Subcutaneous abdominal adipose tissue (tissue), 5 donors: Measurements from ENCODE around the gene BABAM2.

Experiments
- H3K27ac ChIP-seq: one replicate; pipeline ENCODE4 v1.7.0; 2013; ENCODE audit warnings: low read depth, mild to moderate bottlenecking, inconsistent platforms, low read length, moderate library complexity
- H3K27me3 ChIP-seq, 5 donors: one replicate each; pipeline ENCODE4 v1.7.0; 2013; ENCODE audit warnings: low read length in 5 of 5, inconsistent platforms in 1 of 5; ENCODE audit not compliant: control insufficient read depth in 5 of 5, insufficient read depth in 4 of 5
- H3K36me3 ChIP-seq, 5 donors: one replicate each; pipeline ENCODE4 v1.7.0; 2013; ENCODE audit warnings: low read length in 5 of 5; ENCODE audit not compliant: control insufficient read depth in 5 of 5, insufficient read depth in 5 of 5
- H3K4me1 ChIP-seq, 5 donors: one replicate each; pipeline ENCODE4 v1.7.0; 2013; ENCODE audit warnings: low read length in 5 of 5, mild to moderate bottlenecking in 3 of 5, moderate library complexity in 1 of 5; ENCODE audit not compliant: control insufficient read depth in 5 of 5, insufficient read depth in 5 of 5
- H3K4me3 ChIP-seq, 5 donors: one replicate each; pipeline ENCODE4 v1.7.0; 2013; ENCODE audit warnings: low read length in 5 of 5, low read depth in 1 of 5
- H3K9ac ChIP-seq, 5 donors: one replicate each; pipeline ENCODE4 v1.7.0; 2013; ENCODE audit warnings: low read length in 5 of 5, mild to moderate bottlenecking in 4 of 5, moderate library complexity in 3 of 5
- H3K9me3 ChIP-seq, 5 donors: one replicate each; pipeline ENCODE4 v1.7.0; 2013; ENCODE audit warnings: low read length in 5 of 5; ENCODE audit not compliant: control insufficient read depth in 5 of 5
- donor health status: healthy.
- donor health status: healthy.
- donor health status: healthy.
- donor health status: healthy.
- donor health status: healthy.

The BABAM2 gene

GRCh38 chr2:28268386-28268785 lies 377.9 kb downstream of the BABAM2 start:
- H3K27me3 ChIP-seq = no peaks in the 10 kb centered on the region
- H3K4me3 ChIP-seq = no peak overlapping the region
- H3K36me3 ChIP-seq = peaks cover 0 to 7% (median under 1%) of the 10 kb centered on the region in 5 donors
- H3K9ac ChIP-seq = no peak overlapping the region
- no peaks in the 10 kb centered on the region for H3K9me3 ChIP-seq
- H3K4me1 ChIP-seq = peaks cover 0 to 6% (median 0%) of the 10 kb centered on the region in 5 donors
- no peak overlapping the region for H3K27ac ChIP-seq

- Histone ChIP-seq H3K9me3 (no peaks in the 10 kb centered on the region), H3K4me3 (no peak overlapping the region), H3K4me1 (peaks cover 0 to 6% (median 0%) of the 10 kb centered on the region in 5 donors), H3K27me3 (no peaks in the 10 kb centered on the region), H3K9ac (no peak overlapping the region), H3K27ac (no peak overlapping the region), H3K36me3 (peaks cover 0 to 7% (median 0%) of the 10 kb centered on the region in 5 donors)
These were observed 378.7 kb downstream of the BABAM2 start for GRCh38 chr2:28269019-28269784.

- Histone ChIP-seq H3K36me3 (peaks cover 0 to 4% (median 0%) of the 10 kb centered on the region in 5 donors), H3K9me3 (no peaks in the 10 kb centered on the region), H3K9ac (no peak overlapping the region), H3K27ac (no peak overlapping the region), H3K4me1 (peaks cover 7 to 18% (median 13%) of the 10 kb centered on the region in 5 donors), H3K27me3 (no peaks in the 10 kb centered on the region), H3K4me3 (no peak overlapping the region)
These were observed 380.1 kb downstream of the BABAM2 start for GRCh38 chr2:28270456-28271152.

- H3K27me3 ChIP-seq = no peaks in the 10 kb centered on the region
- no peaks in the 10 kb centered on the region for H3K9me3 ChIP-seq
- no peak overlapping the region for H3K4me3 ChIP-seq
- peaks cover 0 to 4% (median 0%) of the 10 kb centered on the region in 5 donors for H3K36me3 ChIP-seq
- H3K9ac ChIP-seq = no peak overlapping the region
- no peak overlapping the region for H3K27ac ChIP-seq
- peaks cover 7 to 26% (median 13%) of the 10 kb centered on the region in 5 donors for H3K4me1 ChIP-seq
These were observed 380.8 kb downstream of the BABAM2 start for GRCh38 chr2:28271231-28271918.

GRCh38 chr2:28271919-28272250 lies 381.4 kb downstream of the BABAM2 start:
- Histone ChIP-seq H3K9me3 (no peaks in the 10 kb centered on the region), H3K27me3 (no peaks in the 10 kb centered on the region), H3K27ac (no peak overlapping the region), H3K9ac (no peak overlapping the region), H3K36me3 (peaks cover 0 to 4% (median 0%) of the 10 kb centered on the region in 5 donors), H3K4me3 (no peak overlapping the region), H3K4me1 (peaks cover 7 to 26% (median 13%) of the 10 kb centered on the region in 5 donors)

- no peak overlapping the region for H3K9ac ChIP-seq
- H3K27ac ChIP-seq = no peak overlapping the region
- no peaks in the 10 kb centered on the region for H3K9me3 ChIP-seq
- peaks cover 7 to 26% (median 13%) of the 10 kb centered on the region in 5 donors for H3K4me1 ChIP-seq
- peaks cover 0 to 4% (median 0%) of the 10 kb centered on the region in 5 donors for H3K36me3 ChIP-seq
- H3K4me3 ChIP-seq = no peak overlapping the region
- H3K27me3 ChIP-seq = no peaks in the 10 kb centered on the region
These were observed 383.2 kb downstream of the BABAM2 start for GRCh38 chr2:28273751-28274150.

- H3K9ac ChIP-seq = no peak overlapping the region
These were observed 384.6 kb downstream of the BABAM2 start for GRCh38 chr2:28274911-28275685.

GRCh38 chr2:28276076-28276618 lies 385.6 kb downstream of the BABAM2 start:
- Histone ChIP-seq H3K27ac (peak overlapping the region; percentile 64), H3K9ac (no peak overlapping the region), H3K9me3 (no peaks in the 10 kb centered on the region), H3K4me3 (no peak overlapping the region), H3K36me3 (no peaks in the 10 kb centered on the region), H3K4me1 (peaks cover 7 to 25% (median 13%) of the 10 kb centered on the region in 5 donors), H3K27me3 (no peaks in the 10 kb centered on the region)

More at GRCh38 chr2:28274911-28275685, 384.6 kb downstream of the BABAM2 start:
- Histone ChIP-seq H3K4me3 (no peak overlapping the region), H3K9me3 (no peaks in the 10 kb centered on the region), H3K27me3 (no peaks in the 10 kb centered on the region), H3K36me3 (peaks cover 0 to 4% (median 0%) of the 10 kb centered on the region in 5 donors), H3K4me1 (peaks cover 7 to 26% (median 13%) of the 10 kb centered on the region in 5 donors), H3K27ac (peak overlapping the region; percentile 64)

GRCh38 chr2:28276807-28277206 lies 386.3 kb downstream of the BABAM2 start:
- H3K4me3 ChIP-seq = no peak overlapping the region
- H3K27me3 ChIP-seq = no peaks in the 10 kb centered on the region
- H3K27ac ChIP-seq = no peak overlapping the region
- H3K4me1 ChIP-seq = peaks cover 7 to 20% (median 13%) of the 10 kb centered on the region in 5 donors
- H3K36me3 ChIP-seq = no peaks in the 10 kb centered on the region
- no peak overlapping the region for H3K9ac ChIP-seq
- H3K9me3 ChIP-seq = no peaks in the 10 kb centered on the region
